Panc1 (cell line): Measurements from ENCODE around the gene MXD3. TPM values are rescaled to one million over a fixed set of nuclear protein-coding genes. Genes with fewer than 3 reads are reported as not detected.

Experiments used
- ATAC-seq: fragments of 200-7000 bp; cut with Tn5 transposase; 2 replicates; pipeline ENCODE4 v1.9.1; 2020; ENCODE audit warnings: mild to moderate bottlenecking, moderate library complexity
- BruUV-seq: library from RNA; stranded (reverse); fragments of 400-500 nt; replicated peaks from 2 replicates; lab custom pipeline; 2021; lab: Mats Ljungman, UMichigan
- CTCF ChIA-PET: fragments of 300-600 bp; sonication (Branson Sonifier 250); formaldehyde crosslinking; loops from one replicate; lab custom pipeline; 2022; ENCODE audit warnings: antibody characterized with exemption; lab: Charles Lee
- POLR2A ChIA-PET: fragments of 300-600 bp; sonication (Branson Sonifier 250); formaldehyde crosslinking; loops from one replicate; lab custom pipeline; 2022; ENCODE audit warnings: antibody characterized with exemption; lab: Charles Lee
- DNase-seq: peaks from one replicate; pipeline ENCODE4 v3.0.0-alpha.2; 2010; ENCODE audit warnings: low read depth, low spot score
- H3K27ac ChIP-seq: 2 replicates; pipeline ENCODE4 v1.5.1; 2011; ENCODE audit warnings: mild to moderate bottlenecking, low read length, inconsistent platforms
- H3K27me3 ChIP-seq: fragments of 200-500 bp; sonication (Bioruptor generic); 2 replicates; pipeline ENCODE4 v1.6.0; 2014; ENCODE audit warnings: low read length, inconsistent platforms; ENCODE audit not compliant: control insufficient read depth, insufficient read depth
- H3K36me3 ChIP-seq: fragments of 200-500 bp; sonication (Bioruptor generic); 2 replicates; pipeline ENCODE4 v1.5.1; 2014; ENCODE audit warnings: inconsistent platforms, mild to moderate bottlenecking, low read length, moderate library complexity; ENCODE audit not compliant: control insufficient read depth, insufficient read depth
- H3K4me1 ChIP-seq: 2 replicates; pipeline ENCODE4 v1.5.1; 2011; ENCODE audit warnings: inconsistent platforms, mild to moderate bottlenecking, low read length, moderate library complexity; ENCODE audit not compliant: control insufficient read depth, insufficient read depth
- H3K4me3 ChIP-seq, 2 experiments: 2 replicates each; pipeline ENCODE4 v1.5.1; 2011 to 2012; ENCODE audit warnings: low read depth in 2 of 2, low read length in 2 of 2, mild to moderate bottlenecking in 2 of 2, inconsistent platforms in 1 of 2, moderate library complexity in 1 of 2
- H3K9me3 ChIP-seq: fragments of 200-500 bp; sonication (Bioruptor generic); 2 replicates; pipeline ENCODE4 v1.5.1; 2014; ENCODE audit warnings: low read depth, mild to moderate bottlenecking, inconsistent platforms, low read length, moderate library complexity; ENCODE audit not compliant: control insufficient read depth, insufficient read depth
- POLR2AphosphoS5 ChIP-seq: IDR thresholded peaks from 2 replicates; pipeline ENCODE4 v1.6.1; 2012; ENCODE audit warnings: mild to moderate bottlenecking, low read depth, low read length, moderate library complexity
- SIN3A ChIP-seq: IDR thresholded peaks from 2 replicates; pipeline ENCODE4 v1.6.1; 2012; ENCODE audit warnings: low read depth, mild to moderate bottlenecking, low read length, moderate library complexity, borderline replicate concordance; ENCODE audit not compliant: insufficient read depth
- in situ Hi-C: cut with HindIII; loops from 2 replicates; pipeline ENCODE4 v1.10.0; 2016; ENCODE audit warnings: low sequenced_read_pairs, low pct_unique_long_range_greater_than_20kb
- intact Hi-C: fragments of 100-400 bp; cut with micrococcal nuclease; formaldehyde crosslinking; loops from one replicate; pipeline ENCODE4 v1.10.0; 2022; ENCODE audit not compliant: unreplicated experiment
- total RNA-seq: library from RNA; stranded (reverse); gene quantifications from one replicate; pipeline ENCODE4 v1.2.1, GENCODE V29; 2021; ENCODE audit not compliant: unreplicated experiment
- TF ChIP-seq, protein P1 (sequence below): fragments of 450-650 bp; IDR thresholded peaks from 2 replicates; pipeline ENCODE4 v1.5.1; 2017; ENCODE audit warnings: mild to moderate bottlenecking
- TF ChIP-seq, protein P2 (sequence below), 2 experiments: IDR thresholded peaks; 2 replicates each; pipeline ENCODE4 v1.6.1; 2011 to 2012; ENCODE audit warnings: low read depth in 2 of 2, control low read depth in 1 of 2, low read length in 1 of 2, mild to moderate bottlenecking in 1 of 2, moderate library complexity in 1 of 2; ENCODE audit not compliant: insufficient read depth in 1 of 2

The MXD3 gene
- total RNA-seq, 1 experiment from 2014 or later, result 12.0 TPM

DNA sequence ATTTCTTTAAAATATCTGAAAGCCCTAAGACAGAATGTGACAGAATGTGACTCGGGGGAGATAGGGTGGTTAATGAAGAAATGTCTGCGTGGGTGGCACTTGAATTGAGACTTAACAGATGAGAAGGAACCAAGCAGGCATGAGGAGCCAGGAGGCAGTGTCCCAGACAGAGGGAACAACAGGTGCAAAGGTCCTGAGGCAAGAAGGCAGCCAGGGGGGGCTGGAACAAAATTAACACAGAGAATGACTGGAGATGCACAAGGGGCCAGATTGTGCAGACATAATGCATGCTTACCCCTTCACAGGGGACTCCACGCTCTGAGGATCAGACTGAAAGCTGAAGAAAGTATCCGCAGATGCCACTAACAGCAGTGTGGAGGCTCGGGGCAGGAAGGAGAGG lies 38.1 kb upstream of the MXD3 start:
- intact Hi-C loops (no loop called here), in situ Hi-C loops (no loop called here)
- CTCF ChIA-PET, result no interaction called here

DNA sequence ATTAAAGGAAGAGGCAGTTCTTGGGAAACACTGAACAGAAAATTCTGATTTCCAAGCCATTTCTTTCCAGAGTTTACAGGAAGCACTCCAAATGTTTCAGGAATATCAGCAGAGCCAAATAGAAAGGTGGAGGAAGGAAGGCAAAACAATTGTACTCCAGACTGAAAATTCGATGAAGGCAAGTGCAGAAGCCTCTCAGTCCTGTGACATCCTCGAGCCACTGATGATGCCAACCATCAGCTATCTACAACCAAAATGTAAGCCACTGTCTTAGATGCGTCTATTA lies 37.6 kb upstream of the MXD3 start:
- in situ Hi-C loops, result no loop called here
- POLR2A ChIA-PET, result no interaction called here
- Histone ChIP-seq H3K9me3 (no peaks in the 10 kb centered on the region), H3K36me3 (no peaks in the 10 kb centered on the region), H3K27me3 (no peaks in the 10 kb centered on the region), H3K27ac (no peak overlapping the region), H3K4me3 (no peak overlapping the region; a peak in 1 of 4 replicates), H3K4me1 (peaks cover 23% of the 10 kb centered on the region)
- DNase-seq, result no peak
- intact Hi-C loops, result no loop called here
- TSS peak; percentile 77 for BruUV-seq
- no peak for ATAC-seq
- CTCF ChIA-PET, result interaction anchor here (0.6 kb wide), 1 partner anchor 31 kb away, joined by 4 read pairs; no protein-coding TSS in a partner anchor
- TF ChIP-seq POLR2AphosphoS5 (no peak), SIN3A (no peak)
- TF ChIP-seq, protein P1, sequence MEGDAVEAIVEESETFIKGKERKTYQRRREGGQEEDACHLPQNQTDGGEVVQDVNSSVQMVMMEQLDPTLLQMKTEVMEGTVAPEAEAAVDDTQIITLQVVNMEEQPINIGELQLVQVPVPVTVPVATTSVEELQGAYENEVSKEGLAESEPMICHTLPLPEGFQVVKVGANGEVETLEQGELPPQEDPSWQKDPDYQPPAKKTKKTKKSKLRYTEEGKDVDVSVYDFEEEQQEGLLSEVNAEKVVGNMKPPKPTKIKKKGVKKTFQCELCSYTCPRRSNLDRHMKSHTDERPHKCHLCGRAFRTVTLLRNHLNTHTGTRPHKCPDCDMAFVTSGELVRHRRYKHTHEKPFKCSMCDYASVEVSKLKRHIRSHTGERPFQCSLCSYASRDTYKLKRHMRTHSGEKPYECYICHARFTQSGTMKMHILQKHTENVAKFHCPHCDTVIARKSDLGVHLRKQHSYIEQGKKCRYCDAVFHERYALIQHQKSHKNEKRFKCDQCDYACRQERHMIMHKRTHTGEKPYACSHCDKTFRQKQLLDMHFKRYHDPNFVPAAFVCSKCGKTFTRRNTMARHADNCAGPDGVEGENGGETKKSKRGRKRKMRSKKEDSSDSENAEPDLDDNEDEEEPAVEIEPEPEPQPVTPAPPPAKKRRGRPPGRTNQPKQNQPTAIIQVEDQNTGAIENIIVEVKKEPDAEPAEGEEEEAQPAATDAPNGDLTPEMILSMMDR, result no peak
- TF ChIP-seq, protein P2, sequence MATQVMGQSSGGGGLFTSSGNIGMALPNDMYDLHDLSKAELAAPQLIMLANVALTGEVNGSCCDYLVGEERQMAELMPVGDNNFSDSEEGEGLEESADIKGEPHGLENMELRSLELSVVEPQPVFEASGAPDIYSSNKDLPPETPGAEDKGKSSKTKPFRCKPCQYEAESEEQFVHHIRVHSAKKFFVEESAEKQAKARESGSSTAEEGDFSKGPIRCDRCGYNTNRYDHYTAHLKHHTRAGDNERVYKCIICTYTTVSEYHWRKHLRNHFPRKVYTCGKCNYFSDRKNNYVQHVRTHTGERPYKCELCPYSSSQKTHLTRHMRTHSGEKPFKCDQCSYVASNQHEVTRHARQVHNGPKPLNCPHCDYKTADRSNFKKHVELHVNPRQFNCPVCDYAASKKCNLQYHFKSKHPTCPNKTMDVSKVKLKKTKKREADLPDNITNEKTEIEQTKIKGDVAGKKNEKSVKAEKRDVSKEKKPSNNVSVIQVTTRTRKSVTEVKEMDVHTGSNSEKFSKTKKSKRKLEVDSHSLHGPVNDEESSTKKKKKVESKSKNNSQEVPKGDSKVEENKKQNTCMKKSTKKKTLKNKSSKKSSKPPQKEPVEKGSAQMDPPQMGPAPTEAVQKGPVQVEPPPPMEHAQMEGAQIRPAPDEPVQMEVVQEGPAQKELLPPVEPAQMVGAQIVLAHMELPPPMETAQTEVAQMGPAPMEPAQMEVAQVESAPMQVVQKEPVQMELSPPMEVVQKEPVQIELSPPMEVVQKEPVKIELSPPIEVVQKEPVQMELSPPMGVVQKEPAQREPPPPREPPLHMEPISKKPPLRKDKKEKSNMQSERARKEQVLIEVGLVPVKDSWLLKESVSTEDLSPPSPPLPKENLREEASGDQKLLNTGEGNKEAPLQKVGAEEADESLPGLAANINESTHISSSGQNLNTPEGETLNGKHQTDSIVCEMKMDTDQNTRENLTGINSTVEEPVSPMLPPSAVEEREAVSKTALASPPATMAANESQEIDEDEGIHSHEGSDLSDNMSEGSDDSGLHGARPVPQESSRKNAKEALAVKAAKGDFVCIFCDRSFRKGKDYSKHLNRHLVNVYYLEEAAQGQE (IDR thresholded peaks at IDR 0.05; ENCODE audit: insufficient read depth in 1 of 2, low read depth in 2 of 2, low read length in 1 of 2), result no peak

More for the DNA sequence above, 38.1 kb upstream of the MXD3 start:
- POLR2A ChIA-PET, result no interaction called here
- no peaks in the 10 kb centered on the region for H3K27me3 ChIP-seq
- TF ChIP-seq SIN3A, result no peak
- TF ChIP-seq, protein P2 (IDR thresholded peaks at IDR 0.05; ENCODE audit: insufficient read depth in 1 of 2, low read depth in 2 of 2, low read length in 1 of 2), result no peak
- H3K36me3 ChIP-seq, result no peaks in the 10 kb centered on the region
- peak overlapping the region; percentile 90 to 95 for H3K4me3 ChIP-seq
- no peak for DNase-seq
- H3K9me3 ChIP-seq, result no peaks in the 10 kb centered on the region
- no peak overlapping the region for H3K27ac ChIP-seq
- ATAC-seq, result no peak
- BruUV-seq, result no TSS peak
- H3K4me1 ChIP-seq, result peaks cover 23% of the 10 kb centered on the region
